ENCODE measurements around the gene SLC25A48.

DNA sequence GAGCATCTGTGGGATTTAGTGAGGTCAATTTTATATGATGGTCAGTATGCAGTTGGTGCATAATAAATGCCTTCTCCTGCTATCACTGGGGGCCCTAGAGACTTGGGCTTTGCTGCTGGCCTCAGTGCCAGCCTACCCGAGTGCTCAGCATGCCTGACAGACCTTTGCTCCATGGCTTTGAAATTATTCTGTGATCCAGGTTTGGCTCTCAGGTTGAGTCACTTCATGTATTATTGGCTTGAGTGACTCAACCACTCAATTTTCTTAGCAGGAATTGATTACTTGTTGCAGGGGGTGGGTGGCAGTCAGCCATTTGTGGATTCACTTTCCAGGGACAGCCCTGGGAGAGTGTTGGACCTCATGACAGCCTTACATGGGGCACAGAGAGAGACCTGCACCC, 13.5 kb downstream of the SLC25A48 start:
- TF ChIP-seq, protein P1, sequence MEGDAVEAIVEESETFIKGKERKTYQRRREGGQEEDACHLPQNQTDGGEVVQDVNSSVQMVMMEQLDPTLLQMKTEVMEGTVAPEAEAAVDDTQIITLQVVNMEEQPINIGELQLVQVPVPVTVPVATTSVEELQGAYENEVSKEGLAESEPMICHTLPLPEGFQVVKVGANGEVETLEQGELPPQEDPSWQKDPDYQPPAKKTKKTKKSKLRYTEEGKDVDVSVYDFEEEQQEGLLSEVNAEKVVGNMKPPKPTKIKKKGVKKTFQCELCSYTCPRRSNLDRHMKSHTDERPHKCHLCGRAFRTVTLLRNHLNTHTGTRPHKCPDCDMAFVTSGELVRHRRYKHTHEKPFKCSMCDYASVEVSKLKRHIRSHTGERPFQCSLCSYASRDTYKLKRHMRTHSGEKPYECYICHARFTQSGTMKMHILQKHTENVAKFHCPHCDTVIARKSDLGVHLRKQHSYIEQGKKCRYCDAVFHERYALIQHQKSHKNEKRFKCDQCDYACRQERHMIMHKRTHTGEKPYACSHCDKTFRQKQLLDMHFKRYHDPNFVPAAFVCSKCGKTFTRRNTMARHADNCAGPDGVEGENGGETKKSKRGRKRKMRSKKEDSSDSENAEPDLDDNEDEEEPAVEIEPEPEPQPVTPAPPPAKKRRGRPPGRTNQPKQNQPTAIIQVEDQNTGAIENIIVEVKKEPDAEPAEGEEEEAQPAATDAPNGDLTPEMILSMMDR (IDR thresholded peaks at IDR 0.05) = no peak
- TF ChIP-seq POLR2A (IDR thresholded peaks at IDR 0.05) = no peak
- TF ChIP-seq POLR2AphosphoS5 (IDR thresholded peaks at IDR 0.05) = no peak
